ENCODE results near the gene CCK.

Gene CCK

GRCh38 chr3:42225486-42226363 is 40.3 kb downstream of the CCK start:
- DNase-seq (ENCODE audit: low read depth in 2 of 2) = no peak

- no peak for DNase-seq (ENCODE audit: low read depth in 2 of 2)
Measured at GRCh38 chr3:42224658-42225421, 41.1 kb downstream of the CCK start.

GRCh38 chr3:42224178-42224577 is 41.8 kb downstream of the CCK start:
- DNase-seq (ENCODE audit: low read depth in 2 of 2) = no peak

- DNase-seq (ENCODE audit: low read depth in 2 of 2) = no peak
Measured at GRCh38 chr3:42222942-42223693, 42.9 kb downstream of the CCK start.

- DNase-seq (ENCODE audit: low read depth in 2 of 2) = no peak
Measured at GRCh38 chr3:42220436-42221121, 45.4 kb downstream of the CCK start.

- no peak for DNase-seq (ENCODE audit: low read depth in 2 of 2)
Measured at GRCh38 chr3:42216931-42217333, 49.1 kb downstream of the CCK start.

- DNase-seq (ENCODE audit: low read depth in 2 of 2) = no peak
Measured at GRCh38 chr3:42216302-42216701, 49.7 kb downstream of the CCK start.

GRCh38 chr3:42214565-42215283 is 51.3 kb downstream of the CCK start:
- no peak for DNase-seq (ENCODE audit: low read depth in 2 of 2)

- no peak for DNase-seq (ENCODE audit: low read depth in 2 of 2)
Measured at GRCh38 chr3:42214064-42214463, 51.9 kb downstream of the CCK start.

- no peak for DNase-seq (ENCODE audit: low read depth in 2 of 2)
Measured at GRCh38 chr3:42213417-42213816, 52.6 kb downstream of the CCK start.

- no peak for DNase-seq (ENCODE audit: low read depth in 2 of 2)
Measured at GRCh38 chr3:42210726-42211125, 55.3 kb downstream of the CCK start.

GRCh38 chr3:42209917-42210316 is 56.1 kb downstream of the CCK start:
- DNase-seq (ENCODE audit: low read depth in 2 of 2) = no peak
